Stimulated activated CD8-positive, alpha-beta memory T cell treated with anti-CD3 and anti-CD28 coated beads, Interleukin-7, amount 100 ng/mL, for 1 hour (primary cell): ENCODE results near the gene BRCA2.

Experiments
- DNase-seq, 2 donors: peaks; one replicate each; pipeline ENCODE4 v3.0.0-alpha.2; 2020; ENCODE audit warnings: low read depth in 2 of 2

BRCA2 gene

DNA sequence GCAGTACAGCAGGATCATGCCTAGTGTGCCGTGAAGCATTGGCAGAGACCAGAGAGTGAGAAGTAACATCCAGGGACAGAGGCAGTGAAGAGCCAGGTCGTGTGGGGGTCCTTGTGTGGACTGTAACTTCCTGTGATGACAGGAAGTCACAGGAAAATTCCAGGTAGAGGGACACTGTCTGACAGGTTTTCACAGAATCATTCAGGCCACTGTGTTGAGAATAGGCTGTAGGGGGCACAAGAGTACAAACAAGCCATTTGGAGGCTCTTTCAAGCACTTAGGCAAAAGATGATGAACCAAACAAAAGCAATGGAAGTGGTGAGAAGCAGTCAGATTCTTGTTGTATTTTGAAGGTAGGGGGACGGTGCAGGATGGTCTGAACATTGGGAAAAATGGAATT is 66.2 kb downstream of the BRCA2 start:
- no peak for DNase-seq

DNA sequence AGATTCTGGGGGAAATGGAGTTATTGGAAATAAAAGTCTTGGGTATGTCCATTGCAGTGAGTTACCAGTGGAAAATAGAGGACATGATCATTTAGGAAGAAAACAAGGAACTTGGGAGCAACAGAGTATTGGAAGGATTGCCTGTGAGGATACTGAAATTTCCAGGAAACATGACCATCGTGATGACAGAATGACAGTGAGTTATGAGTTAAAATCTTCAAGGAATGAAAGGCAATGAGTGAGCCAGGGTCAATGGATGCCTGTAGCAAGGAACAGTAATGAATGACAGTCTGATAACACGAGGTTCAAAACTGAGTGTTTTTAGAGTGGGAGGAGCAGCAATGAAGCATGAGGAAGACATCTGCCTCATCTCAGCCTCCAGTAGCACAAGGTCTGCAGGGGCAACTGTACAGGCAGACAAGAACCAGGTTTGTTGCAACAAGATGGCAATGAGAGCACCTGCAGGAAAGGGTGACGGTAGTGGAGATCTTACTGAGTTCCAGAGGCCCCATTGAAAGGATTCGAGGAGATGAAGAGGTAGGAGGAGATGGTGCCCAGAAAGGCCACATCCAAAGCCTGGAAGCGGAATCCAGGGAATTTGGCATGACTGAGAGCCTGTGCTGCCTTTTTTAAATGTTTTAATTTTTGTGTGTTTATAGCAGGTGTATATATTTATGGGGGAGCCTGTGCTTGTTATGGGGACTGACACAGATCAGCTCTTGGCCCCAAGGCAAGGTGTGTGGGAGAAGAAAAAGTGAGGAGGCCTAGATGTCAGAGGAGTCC is 68.7 kb downstream of the BRCA2 start:
- no peak for DNase-seq

DNA sequence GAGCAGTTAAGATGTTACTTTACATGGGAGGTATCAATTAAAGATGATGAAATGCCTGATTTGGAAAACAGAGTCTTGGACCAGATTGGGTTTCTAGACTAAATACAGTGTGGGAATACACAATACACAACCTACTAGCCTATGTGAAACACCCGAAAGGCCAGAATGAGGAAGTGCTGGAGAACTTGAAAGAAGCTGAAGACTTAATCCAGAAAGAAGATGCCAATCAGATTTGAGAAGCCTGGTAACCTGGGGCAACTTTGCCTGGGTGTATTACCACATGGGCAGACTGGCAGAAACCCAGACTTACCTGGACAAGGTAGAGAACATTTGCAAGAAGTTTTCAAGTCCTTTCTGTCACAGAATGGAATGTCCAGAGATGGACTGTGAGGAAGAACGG is 69.4 kb downstream of the BRCA2 start:
- DNase-seq = no peak

DNA sequence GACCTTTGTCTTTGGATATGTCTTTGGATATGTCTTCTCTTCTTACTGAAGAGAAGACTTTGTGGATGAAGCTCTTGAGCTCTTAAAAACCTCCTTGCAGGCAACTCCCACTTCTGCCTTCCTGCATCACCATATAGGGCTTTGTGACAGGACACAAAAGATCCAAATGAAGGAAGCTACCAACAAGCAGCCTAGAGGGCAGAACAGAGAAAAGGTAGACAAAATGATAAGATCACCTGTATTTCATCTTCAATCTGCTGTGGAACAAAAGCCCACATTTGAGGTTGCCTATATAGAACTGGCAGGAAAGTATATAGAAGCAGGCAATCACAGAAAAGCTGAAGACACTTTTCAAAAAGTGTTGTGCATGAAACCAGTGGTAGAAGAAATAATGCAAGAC is 70.1 kb downstream of the BRCA2 start:
- no peak for DNase-seq

DNA sequence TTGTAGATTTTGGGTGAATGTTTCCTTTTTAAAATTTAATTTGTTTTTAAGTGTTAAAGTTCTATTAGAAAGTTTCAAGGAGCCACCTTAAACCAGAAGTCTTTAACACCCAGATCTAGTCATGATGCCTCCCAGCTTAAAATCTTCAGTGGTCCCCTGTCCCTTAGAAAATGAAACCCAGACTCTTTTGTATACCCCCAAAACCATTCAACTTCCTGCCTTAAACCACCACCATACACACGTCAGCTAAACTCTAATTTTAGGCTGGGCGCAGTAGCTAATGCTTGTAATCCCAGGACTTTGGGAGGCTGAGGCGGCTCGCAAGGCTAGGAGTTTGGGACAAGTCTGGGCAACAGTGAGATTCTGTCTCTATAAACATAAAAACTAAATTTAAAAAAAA is 74.7 kb downstream of the BRCA2 start:
- DNase-seq = no peak

DNA sequence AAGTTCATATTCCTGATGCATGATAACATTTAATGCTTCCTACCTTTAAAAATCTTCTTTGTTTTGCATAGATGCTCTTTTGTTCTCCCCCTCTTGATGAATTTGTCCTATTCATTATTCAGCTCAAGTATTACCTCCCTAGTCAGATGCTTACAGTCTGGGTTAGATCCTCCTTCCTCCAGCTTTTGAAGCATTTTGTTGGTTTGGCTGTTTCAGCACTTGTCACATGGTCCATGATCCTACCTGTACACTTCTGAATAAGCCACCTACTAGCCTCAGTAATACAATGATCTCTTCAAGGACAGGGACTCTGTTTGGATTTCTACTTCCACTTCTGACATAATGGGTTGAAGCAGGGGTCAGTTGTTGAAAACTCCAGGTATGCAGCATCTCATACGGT is 75.2 kb downstream of the BRCA2 start:
- no peak for DNase-seq

DNA sequence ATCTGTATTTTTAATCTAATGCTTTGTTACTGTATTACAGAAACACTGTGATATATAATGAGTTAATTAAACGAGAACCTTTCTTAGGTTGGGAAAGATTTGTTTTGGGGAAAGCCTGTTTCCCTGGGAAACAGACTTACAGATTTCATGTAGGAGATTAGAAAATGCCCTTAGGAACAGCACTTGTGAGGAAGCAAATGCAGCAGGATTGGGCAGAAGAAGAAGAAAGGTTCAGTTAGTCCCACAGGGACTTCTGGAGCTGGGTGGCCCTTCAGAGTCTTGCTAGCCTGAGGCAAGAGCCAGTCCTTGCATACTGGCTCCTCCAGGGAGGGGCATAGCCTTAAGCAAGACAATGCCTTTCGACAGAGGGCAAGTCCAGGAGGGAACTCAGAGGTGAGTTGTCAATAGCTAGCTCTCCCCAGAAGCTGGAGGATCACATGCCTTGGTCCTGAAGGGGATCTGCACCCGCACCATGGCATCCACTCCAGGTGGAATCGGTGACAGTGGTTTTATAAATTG is 75.9 kb downstream of the BRCA2 start:
- DNase-seq = no peak

DNA sequence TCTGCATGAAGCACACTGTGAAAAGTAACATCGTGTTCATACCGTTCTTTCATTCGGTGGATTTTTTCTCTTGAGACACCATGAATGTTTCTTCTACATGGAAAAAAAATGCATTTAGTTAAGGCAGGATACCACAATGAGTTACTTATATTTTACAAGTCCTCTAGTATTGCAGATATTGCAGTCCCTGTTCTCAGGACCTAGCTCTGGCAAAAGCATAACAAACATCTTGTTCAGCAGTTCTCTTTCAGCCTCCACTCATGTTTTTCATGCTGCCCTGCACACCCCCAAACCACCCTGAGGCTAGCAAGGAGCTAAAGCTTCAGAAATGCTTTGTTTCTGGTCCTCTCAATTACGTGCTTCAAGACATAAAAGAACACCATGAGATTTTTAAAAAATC is 87.8 kb downstream of the BRCA2 start:
- no peak for DNase-seq

DNA sequence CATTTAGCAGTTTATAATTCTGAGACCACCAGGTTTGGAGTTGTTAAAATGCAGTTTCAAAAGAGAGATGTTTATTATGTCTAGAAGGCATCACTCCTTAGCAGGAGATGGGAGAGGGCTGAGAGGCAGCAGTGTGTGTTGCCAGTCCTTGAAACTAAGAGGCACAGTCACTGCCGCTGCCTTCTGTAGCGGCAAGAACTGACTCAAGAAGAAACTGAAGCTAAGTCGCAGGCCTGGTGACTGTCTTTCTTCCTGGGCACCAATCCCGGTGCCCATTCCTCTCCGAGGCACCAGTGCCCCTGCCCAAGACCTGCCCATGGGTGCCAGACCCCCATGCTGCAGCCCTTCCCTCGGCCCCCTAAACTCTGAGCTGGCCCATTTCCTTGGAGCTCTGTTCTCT is 92.5 kb downstream of the BRCA2 start:
- no peak for DNase-seq

DNA sequence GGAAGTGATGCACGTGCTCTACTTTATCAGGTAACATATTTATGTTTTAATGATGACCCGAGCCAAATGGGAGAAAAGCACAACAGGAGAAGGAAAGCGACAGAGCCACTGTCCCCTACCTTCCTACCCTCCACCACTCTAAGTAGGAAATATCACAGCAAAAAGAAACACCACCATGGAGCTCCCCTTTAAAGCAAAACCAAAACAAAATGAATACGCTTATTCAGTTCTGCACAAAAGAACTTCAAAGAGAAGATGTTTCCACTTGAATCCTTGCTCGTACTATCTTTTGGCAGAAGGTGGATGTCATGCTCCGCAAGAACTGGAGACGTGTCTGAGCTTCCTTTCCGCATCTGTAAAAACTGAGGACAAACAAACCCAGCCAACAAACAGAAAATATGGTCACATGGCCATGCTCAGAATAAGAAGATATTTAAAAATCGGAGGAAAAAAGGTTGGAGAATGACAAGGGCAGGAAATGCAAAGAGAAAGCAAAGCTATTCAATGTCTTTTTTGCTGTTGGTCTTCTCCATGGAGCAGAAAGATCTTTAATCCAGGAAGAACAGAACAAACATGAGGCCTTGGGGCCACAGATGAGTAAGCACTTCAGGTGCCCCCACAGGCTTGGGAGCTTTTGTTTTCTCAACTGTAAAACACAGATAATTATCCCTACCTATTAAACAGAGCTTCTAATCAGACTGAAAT is 93.1 kb downstream of the BRCA2 start:
- no peak for DNase-seq

DNA sequence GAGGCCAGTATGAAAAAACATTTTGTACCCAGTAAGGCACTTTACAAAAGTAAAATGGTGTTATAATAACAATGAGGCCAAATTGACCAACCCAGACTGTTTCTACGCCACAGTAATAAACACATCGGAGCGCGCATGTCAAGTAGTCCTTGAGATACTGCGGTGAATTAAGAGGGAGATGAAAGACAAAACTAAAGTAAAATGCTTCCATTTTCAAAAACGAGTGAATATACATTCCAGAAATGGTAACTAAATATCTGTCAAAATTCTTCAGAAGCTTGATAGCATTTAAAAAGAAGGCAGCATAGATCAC is 93.6 kb downstream of the BRCA2 start:
- no peak for DNase-seq

DNA sequence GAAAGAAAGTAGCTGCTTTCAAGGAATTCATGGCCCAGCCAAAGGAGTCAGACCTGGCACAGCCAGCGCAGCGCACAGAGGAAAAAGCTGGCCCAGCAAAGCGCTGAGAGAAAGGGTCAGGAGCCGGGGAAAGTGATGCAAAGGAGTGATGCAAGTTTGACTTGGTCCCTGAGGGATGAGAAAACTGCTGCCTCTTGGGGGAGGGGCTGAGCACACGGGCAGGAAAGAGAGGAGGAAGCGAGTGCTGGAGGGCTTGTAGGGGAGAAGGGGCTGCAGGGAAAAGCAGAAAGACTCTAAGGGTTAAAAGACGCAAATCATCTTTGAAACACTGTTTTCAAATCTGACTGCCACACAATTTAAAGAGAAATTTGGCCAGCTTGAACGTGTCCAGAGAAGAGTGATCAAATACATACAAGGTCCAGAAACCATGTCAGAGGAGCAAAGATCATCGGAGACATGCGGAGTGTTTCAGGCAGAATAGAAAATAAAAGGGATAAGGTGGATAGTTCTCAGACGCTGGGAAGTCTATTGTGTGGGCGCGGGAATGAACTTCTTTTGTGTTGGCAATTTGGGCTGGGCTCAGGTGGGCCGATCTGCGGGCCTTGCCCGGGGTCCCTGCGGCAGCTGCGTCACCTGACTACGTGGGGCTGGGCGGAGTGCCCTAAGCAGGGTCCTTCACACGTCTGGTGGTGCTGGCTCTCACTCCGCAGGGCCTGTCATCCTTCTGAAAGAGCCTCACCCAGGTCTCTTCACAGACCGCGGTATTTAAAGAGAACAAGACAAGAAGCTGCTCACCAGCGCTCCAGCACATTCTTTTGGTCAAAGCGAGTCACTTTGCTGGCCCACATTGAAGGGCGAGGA is 94.5 kb downstream of the BRCA2 start:
- DNase-seq = no peak

DNA sequence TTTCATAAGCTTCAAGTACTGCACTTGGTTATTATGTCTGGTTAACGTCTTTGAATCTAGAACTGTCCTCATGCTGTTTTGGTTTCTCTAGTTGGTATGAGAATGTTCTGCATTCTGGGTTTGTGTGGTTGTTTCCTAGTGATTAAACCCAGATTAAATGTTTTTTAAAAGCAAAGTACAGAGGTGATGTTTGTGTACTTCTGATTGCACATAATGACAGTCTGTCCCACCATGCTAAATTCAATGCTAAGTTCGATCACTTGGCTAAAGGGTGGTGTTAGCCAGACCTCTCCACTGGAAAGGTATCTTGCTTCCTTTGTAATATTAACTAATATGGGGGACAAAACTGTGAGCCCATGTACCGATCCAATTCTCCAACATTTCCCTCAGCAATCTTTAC is 98.0 kb downstream of the BRCA2 start:
- no peak for DNase-seq

DNA sequence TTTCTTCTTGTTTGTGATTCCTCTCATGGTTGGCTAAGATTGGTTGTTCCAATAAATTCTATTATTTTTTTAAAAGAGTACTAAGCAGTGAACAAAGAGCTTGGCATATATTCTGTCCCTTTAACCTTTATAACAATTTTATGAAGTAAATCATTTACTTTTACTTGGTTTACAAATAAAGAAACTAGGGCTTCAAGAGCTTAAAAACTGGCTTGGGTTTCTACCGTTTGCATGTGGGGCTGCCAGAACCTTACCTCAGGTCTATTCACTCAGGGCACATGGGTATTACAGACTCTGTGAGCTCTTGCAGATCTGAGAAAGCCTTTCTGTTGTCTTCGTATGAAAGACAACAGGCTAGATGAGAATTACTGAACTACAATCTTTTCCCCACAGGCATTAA is 99.3 kb downstream of the BRCA2 start:
- no peak for DNase-seq

DNA sequence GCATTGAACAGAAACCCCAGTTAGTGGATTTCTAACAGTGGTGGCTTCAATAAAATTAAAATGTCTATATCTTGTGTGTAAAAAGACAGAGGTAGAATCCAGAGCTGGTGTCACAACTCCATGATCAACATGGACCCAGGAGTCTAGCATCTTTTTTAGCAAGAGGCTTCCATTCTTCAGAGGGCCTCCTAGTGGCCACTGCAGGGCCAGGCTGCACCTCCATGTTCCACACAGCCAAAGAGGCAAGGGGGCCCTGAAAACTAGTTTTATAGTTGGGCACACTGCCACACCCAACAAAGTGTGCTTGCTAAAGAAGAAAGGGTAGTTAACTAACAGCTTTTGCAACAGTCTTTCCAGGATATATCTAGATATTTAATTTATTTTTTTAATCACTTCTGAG is 99.7 kb downstream of the BRCA2 start:
- DNase-seq = no peak

DNA sequence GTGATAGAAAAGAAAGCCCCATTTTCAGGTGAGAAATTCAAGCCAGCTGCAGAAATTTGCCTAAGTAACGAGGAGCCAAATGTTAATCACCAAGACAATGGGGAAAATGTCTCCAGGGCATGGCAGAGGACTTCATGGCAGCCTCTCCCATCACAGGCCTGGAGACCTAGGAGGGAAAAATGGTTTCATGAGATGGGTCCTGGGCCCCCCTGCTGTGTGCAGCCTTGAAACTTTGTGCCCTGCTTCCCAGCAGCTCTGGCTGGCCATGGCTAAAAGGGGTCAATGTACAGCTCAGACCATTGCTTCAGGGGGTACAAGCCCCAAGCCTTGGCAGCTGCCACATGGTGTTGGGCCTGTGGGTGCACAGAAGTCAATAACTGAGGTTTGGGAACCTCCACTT is 102.7 kb downstream of the BRCA2 start:
- DNase-seq = no peak

DNA sequence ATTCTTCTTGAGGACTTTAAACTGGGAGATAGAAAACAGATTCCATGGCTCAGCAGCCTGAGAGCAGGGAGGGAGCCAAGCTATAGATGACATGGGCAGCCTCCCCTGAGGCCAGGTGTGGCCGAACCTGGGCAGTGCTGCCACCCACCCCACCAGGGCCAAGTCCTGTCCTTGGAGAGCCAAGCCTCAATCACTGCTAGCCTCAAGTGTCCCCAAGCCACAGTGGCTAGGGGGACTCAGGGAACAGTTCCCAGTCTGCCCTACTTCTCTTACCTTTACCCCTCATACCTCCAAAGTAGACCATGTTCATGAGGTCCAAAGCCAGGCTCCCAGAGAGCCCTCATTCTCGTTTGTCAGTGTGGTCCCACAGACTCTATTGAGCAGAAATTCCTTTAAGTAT is 104.6 kb downstream of the BRCA2 start:
- no peak for DNase-seq

DNA sequence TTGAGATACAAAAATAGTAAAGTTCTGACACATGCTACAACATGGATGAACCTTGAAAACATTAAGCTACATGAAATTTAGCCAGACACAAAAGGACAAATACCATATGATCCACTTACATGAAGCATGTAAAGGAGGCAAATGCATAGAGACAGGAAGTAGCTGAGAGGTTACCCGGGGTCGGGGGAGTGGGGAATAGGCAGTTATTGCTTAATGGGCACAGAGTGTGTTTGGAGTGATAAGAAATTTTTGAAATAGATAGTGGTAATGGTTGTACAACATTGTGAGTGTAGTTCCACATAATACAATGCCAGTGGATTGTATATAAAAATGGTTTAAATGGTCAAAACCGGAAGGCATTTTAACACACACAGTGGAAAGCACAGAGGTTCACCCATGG is 108.3 kb downstream of the BRCA2 start:
- DNase-seq = no peak

DNA sequence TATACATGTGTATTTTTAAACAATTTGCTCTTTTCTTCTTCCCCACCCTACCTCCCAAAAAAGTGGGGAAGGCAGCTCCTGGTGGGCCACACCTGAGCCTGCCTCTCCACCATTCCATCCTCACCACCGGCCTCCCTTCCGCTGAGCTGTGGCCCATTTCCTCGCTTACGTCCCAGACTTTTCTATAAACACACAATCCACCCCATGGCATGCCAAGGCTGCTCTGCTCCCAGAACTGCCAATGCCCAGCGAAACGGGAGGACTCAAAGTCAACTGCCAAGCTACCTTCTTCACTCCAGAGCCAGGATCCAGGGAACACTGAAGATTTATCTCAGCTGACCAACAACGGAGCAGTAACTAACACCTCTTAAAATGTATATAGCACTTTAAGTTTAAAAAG is 109.8 kb downstream of the BRCA2 start:
- no peak for DNase-seq

DNA sequence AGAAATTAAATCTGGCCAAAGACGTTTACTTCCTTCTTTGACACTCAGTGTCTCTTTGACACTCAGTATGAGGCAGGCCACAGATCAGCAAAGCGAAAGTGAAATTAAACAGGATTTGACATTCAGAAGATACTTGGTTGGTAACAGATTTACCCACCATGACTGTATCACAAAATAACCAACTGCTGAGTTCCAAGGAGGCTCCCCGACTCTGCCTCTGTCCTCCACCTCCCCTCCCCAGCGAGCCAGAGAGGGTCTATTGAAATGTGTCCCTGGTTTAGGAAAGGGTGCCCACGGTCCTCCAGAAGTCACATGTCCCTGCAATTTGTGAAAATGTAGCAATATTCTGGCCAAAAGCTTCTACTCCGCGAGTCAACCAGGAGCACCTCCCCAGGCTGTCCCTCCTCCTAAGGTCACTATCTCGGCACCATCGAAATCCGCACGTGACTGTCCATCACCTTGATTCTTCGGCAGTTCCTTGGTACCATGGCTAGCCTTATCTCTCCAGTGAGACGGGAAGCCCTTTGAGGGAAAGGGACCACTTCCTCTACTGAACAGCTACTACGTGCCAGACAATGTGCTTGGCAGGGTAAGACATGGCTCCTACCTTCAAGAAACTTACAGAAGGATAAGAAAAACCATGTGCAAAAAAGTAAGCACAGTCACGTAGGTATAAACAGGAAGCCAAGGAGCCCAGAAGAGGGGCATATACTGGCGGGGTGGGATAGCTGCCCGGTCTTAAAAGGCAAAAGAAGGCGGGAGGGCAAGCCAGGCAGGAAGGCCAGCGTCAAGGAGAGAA is 111.1 kb downstream of the BRCA2 start:
- peak in 1 of 2 donors; percentile 7 for DNase-seq

DNA sequence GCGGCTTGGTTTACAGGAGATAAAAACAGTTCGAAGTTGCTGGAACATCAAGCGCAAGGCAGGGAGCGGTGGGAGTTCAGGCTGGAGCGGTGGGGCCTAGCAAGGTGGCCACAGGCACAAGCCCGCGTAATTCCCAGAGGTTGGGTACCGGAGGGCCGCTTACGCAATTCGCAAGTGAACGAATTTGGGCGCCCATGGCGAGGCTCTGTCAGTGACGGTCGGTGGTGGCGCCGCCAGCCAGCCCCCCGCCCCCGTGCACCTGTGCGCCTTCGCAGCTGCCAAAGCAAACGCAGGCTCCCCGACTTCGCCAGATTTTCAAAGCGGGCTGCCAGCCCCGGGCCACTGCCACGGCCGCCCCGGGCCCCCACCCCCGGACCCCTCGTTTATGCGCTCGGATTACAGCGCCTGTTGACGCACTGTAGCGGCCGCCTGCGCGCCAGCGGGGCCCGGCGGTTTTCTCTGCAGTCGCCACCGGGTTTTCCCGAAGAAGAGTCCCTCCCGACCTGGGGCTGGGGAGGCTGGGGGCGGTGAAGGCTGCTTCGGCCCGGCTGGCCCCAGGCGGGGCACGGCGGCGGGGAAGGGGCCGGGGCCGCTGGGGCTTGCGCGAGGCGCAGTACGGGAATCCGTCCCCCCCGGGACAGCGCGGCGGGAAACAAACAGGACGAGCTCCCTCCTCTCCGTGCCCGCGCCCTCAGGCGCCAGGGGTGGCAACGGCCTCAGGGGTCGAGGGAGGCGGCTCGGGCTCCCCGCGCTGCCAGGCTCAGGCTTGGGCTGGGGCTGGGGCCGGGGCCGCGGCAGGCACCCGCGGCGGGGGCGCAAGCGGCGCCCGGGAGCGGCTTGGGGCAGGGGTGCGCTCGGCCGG is 111.9 kb downstream of the BRCA2 start:
- peak in 1 of 2 donors; percentile 23 for DNase-seq
